ENCODE results near the gene BAIAP3. TPM values are rescaled to one million over a fixed set of nuclear protein-coding genes. Genes with fewer than 3 reads are reported as not detected.

Gene BAIAP3
- total RNA-seq, 4 donors from 2014 or later, result 0.59 to 5.5 (median 3.5) TPM

DNA sequence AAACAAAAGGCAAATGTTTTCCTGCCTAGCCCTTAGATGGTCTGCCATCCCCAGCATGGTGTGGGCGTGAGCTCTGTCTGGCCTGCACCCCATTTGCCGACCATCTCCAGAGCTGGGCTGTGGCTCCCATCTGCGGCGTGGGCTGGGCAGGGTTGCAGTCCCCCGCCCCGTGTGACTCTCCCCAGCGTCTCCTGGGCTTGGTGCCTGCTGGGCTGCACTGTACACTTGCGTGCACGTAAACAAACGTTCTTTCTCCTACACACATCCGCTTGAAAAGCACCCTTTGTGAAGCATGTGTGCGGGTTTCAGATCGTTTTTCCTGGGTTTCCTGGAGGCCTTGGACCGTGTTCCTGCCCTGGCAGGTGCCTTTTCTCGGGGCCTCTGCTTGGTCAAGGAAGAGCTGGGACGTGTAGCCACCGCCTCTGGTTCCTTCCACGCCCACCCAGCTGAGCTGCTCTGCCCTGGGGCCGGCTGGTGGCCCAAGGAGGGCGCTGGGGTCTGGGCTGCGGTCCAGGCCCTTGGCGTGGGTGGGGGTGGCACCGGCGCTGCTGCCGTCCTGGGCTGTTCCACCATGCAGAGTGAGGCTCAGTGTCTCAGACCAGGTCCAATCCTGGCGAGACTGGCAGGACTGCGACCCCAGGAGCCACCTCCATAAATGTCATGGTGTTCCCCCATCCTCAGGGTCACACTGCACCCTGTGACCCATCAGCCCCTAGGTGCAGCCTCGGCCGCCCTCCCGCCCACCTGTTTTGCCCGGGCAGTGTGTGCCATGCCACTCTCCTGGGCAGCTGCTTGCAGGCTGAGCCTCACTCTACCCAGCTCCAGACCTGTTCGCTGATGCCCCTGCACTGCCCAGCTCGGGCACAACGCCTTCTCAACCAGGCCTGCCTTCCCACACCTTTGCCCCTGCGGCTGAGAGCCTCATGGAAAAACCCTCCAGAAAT lies 9.9 kb upstream of the BAIAP3 start:
- Histone ChIP-seq H3K36me3 (no peaks in the 10 kb centered on the region), H3K27me3 (no peaks in the 10 kb centered on the region), H3K4me3 (no peak overlapping the region), H3K4me1 (no peaks in the 10 kb centered on the region), H3K27ac (no peak overlapping the region), H3K9me3 (no peaks in the 10 kb centered on the region)
- intact Hi-C loops (cut with DNase I; ENCODE audit: low total_unique reads), result no loop called here
- no peak for DNase-seq
- TF ChIP-seq POLR2A (IDR thresholded peaks at IDR 0.05), result no peak
- no peak for TF ChIP-seq CTCF (IDR thresholded peaks at IDR 0.05)

- intact Hi-C loops (cut with DNase I; ENCODE audit: low total_unique reads), result no loop called here
- H3K4me3 ChIP-seq, result no peak overlapping the region
- H3K4me1 ChIP-seq, result no peaks in the 10 kb centered on the region
- no peaks in the 10 kb centered on the region for H3K27me3 ChIP-seq
- TF ChIP-seq POLR2A (IDR thresholded peaks at IDR 0.05), result no peak
- TF ChIP-seq CTCF (IDR thresholded peaks at IDR 0.05), result no peak
- no peak for DNase-seq
- H3K9me3 ChIP-seq, result no peaks in the 10 kb centered on the region
- no peak overlapping the region for H3K27ac ChIP-seq
- H3K36me3 ChIP-seq, result no peaks in the 10 kb centered on the region
Measured at GRCh38 chr16:1324286-1324826, 9.1 kb upstream of the BAIAP3 start.

DNA sequence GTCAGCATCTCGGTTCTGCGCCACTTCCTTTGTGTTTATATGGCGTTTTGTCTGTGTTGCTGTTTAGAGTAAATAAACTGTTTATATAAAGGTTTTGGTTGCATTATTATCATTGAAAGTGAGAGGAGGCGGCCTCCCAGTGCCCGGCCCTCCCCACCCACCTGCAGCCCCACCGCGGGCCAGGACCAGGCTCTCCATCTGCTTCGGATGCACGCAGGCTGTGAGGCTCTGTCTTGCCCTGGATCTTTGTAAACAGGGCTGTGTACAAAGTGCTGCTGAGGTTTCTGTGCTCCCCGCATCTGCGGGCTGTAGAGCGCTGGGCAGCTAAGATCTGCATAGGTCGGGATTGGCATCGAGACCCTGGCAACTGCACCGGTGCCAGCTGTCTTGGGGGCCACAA lies 8.2 kb upstream of the BAIAP3 start:
- H3K4me1 ChIP-seq, result no peaks in the 10 kb centered on the region
- TF ChIP-seq CTCF (IDR thresholded peaks at IDR 0.05), result no peak
- no peak for TF ChIP-seq POLR2A (IDR thresholded peaks at IDR 0.05)
- no peak overlapping the region for H3K4me3 ChIP-seq
- H3K27ac ChIP-seq, result no peak overlapping the region
- H3K9me3 ChIP-seq, result peaks cover 0 to under 1% of the 10 kb centered on the region in 2 donors
- H3K27me3 ChIP-seq, result no peaks in the 10 kb centered on the region
- DNase-seq, result no peak
- no peaks in the 10 kb centered on the region for H3K36me3 ChIP-seq
- intact Hi-C loops (cut with DNase I; ENCODE audit: low total_unique reads), result no loop called here

GRCh38 chr16:1325673-1326371 lies 7.6 kb upstream of the BAIAP3 start:
- no peak for DNase-seq
- no peak for TF ChIP-seq CTCF (IDR thresholded peaks at IDR 0.05)
- no peak for TF ChIP-seq POLR2A (IDR thresholded peaks at IDR 0.05)
- H3K36me3 ChIP-seq, result no peaks in the 10 kb centered on the region
- intact Hi-C loops (cut with DNase I; ENCODE audit: low total_unique reads), result no loop called here
- no peaks in the 10 kb centered on the region for H3K4me1 ChIP-seq
- peaks cover 0 to 4% of the 10 kb centered on the region in 2 donors for H3K9me3 ChIP-seq
- no peak overlapping the region for H3K4me3 ChIP-seq
- no peak overlapping the region for H3K27ac ChIP-seq
- no peaks in the 10 kb centered on the region for H3K27me3 ChIP-seq

DNA sequence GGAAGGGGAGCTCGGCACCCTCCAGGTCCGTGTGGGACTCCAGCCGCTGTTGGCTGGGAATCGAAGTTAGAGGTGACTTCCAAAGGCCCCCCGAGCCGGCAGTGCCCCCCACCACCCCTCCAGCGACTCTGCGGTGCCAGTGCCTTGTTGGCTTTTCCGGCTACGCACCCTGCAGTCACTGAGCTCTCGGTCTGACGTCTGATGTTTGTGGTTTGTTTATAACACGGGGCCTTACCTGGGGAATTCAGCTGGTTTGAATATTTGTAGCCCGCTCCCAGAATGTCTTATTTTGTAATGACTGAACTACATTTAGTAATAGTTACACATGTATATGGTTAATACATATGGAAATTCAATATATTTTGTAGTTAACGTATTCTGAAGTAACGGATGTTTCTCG lies 7.1 kb upstream of the BAIAP3 start:
- intact Hi-C loops (cut with DNase I; ENCODE audit: low total_unique reads), result no loop called here
- TF ChIP-seq CTCF (IDR thresholded peaks at IDR 0.05), result no peak
- TF ChIP-seq POLR2A (IDR thresholded peaks at IDR 0.05), result no peak
- Histone ChIP-seq H3K27me3 (no peaks in the 10 kb centered on the region), H3K36me3 (no peaks in the 10 kb centered on the region), H3K4me1 (no peaks in the 10 kb centered on the region), H3K4me3 (no peak overlapping the region), H3K9me3 (peaks cover 0 to 4% of the 10 kb centered on the region in 2 donors), H3K27ac (no peak overlapping the region)
- DNase-seq, result no peak
